SJCRH30 (cell line): ENCODE measurements around the gene NLRP10. TPM values are rescaled to one million over a fixed set of nuclear protein-coding genes. Genes with fewer than 3 reads are reported as not detected.
A peak's percentile ranks its signal among the peaks of the same experiment; 100 is the strongest.
"Not testable (repeated sequence)": the region's sequence is repeated elsewhere in the genome, so short reads cannot be mapped to it uniquely, and the experiment has no call there.

Experiments used
- DNase-seq, 2 experiments: peaks; one replicate each; pipeline ENCODE4 v3.0.0-alpha.2; 2015 to 2020
- H3K27ac ChIP-seq: fragments of 250-450 bp; sonication (Bioruptor Pico); 2 replicates; pipeline ENCODE4 v1.5.1; 2020; ENCODE audit warnings: mild to moderate bottlenecking, moderate library complexity
- H3K27me3 ChIP-seq: fragments of 250-450 bp; sonication (Bioruptor Pico); 2 replicates; pipeline ENCODE4 v1.5.1; 2020; ENCODE audit warnings: mild to moderate bottlenecking, moderate library complexity
- H3K36me3 ChIP-seq: fragments of 250-450 bp; sonication (Bioruptor Pico); 2 replicates; pipeline ENCODE4 v1.5.1; 2020; ENCODE audit warnings: mild to moderate bottlenecking, moderate library complexity
- H3K4me1 ChIP-seq: fragments of 250-450 bp; sonication (Bioruptor Pico); 2 replicates; pipeline ENCODE4 v1.5.1; 2020; ENCODE audit warnings: mild to moderate bottlenecking, moderate library complexity
- H3K4me3 ChIP-seq: fragments of 250-450 bp; sonication (Bioruptor Pico); 2 replicates; pipeline ENCODE4 v1.5.1; 2020; ENCODE audit warnings: mild to moderate bottlenecking, moderate library complexity
- H3K9me3 ChIP-seq: fragments of 250-450 bp; sonication (Bioruptor Pico); replicated peaks from 2 replicates; pipeline ENCODE4 v1.5.1; 2020; ENCODE audit warnings: mild to moderate bottlenecking, moderate library complexity
- total RNA-seq: library from RNA; depleted of rRNA; stranded (reverse); fragments of >200 nt; shearing (Covaris generic); gene quantifications from 2 replicates; pipeline ENCODE4 v1.2.3, GENCODE V29; 2014; rRNA removed

NLRP10 gene
- total RNA-seq, result not detected in 2 replicates

DNA sequence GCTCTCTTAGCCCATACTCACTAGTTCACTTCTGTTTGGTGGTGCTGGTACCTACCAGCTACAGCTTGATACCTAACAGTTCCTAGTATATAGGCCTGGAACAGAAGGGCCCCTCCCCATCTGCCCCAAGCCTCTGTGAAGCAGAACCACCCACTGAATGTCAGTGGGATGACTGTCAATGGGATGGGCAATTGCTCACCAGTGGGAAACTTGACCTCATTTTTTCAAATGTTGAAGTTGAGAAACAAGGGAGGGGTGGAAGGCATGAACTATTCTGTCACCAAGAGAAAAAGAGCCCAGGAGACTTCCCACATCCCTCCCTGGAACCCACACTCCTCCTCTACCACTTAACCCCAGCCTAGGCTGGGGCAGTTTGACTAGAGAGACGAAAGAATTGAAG, at the start of gene NLRP10:
NLRP10 (minus strand) TSS at position 62 of the 400 bp plus-strand sequence. CDS start 1,952 bp downstream, outside the sequence.
- no peak within 1 kb of the TSS for H3K27ac ChIP-seq
- H3K4me1 ChIP-seq, result peaks cover 13% of the 10 kb centered on the region; the same call in 1 of the 2 replicates
- H3K4me3 ChIP-seq, result no peak within 1 kb of the TSS
- H3K36me3 ChIP-seq, result no peaks in the 10 kb centered on the region
- no peak for DNase-seq
- no peaks in the 10 kb centered on the region for H3K9me3 ChIP-seq
- H3K27me3 ChIP-seq, result no peaks in the 10 kb centered on the region

GRCh38 chr11:8013833-8014232, 48.6 kb upstream of the NLRP10 start:
- H3K36me3 ChIP-seq, result no peaks in the 10 kb centered on the region
- no peaks in the 10 kb centered on the region; the same call in 1 of the 2 replicates for H3K27me3 ChIP-seq
- no peak overlapping the region for H3K4me3 ChIP-seq
- no peak overlapping the region for H3K27ac ChIP-seq
- DNase-seq, result no peak
- H3K9me3 ChIP-seq, result no peaks in the 10 kb centered on the region
- H3K4me1 ChIP-seq, result no peaks in the 10 kb centered on the region

DNA sequence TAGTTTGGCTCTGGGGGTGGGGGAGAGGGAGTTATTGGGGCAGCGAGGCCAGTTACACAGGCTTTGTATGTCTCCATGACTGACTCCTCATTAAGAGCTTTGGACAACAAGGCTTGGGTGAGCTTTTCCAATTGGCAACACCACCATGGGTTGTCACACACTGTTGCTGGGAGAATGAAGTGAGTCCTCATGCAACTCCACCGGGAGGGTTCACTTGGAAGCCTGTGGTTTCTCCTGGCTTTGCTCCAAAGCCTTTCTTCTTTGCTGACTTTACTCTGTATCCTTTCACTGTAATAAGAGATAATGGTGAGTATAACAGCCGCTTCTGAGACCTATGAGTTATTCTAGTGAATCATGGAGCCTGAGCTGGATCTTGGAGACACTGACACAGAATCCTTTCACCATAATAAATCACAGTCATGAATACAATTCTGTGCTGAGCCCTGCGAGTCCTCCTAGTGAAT, 46.8 kb upstream of the NLRP10 start:
- no peak overlapping the region for H3K4me3 ChIP-seq
- H3K27me3 ChIP-seq, result no peaks in the 10 kb centered on the region; the same call in 1 of the 2 replicates
- no peaks in the 10 kb centered on the region for H3K9me3 ChIP-seq
- no peak overlapping the region for H3K27ac ChIP-seq
- DNase-seq, result peak in 1 of 2 experiments; percentile 28
- no peaks in the 10 kb centered on the region for H3K4me1 ChIP-seq
- no peaks in the 10 kb centered on the region for H3K36me3 ChIP-seq

DNA sequence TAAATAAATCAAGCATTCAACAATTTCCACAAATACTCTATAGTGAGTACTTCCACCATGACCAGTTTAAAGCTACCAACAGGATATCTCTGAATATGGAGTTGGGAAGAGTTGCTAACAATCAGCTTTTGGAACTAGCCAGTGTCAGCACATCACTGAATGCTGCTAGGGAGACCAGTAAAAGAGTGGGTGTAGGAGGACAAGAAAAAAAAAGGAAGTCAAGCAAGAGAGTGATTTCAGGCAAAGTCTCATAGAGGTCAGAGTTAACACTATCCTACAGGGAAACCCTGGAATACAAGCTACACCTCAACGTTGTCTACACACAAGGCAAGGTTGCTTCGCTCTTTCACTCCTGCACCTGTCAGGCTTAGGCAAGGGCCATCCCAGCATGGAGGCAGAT, 46.1 kb upstream of the NLRP10 start:
- no peak overlapping the region for H3K27ac ChIP-seq
- no peaks in the 10 kb centered on the region for H3K4me1 ChIP-seq
- no peaks in the 10 kb centered on the region for H3K9me3 ChIP-seq
- H3K27me3 ChIP-seq, result no peaks in the 10 kb centered on the region; the same call in 1 of the 2 replicates
- H3K4me3 ChIP-seq, result no peak overlapping the region
- DNase-seq, result no peak
- no peaks in the 10 kb centered on the region for H3K36me3 ChIP-seq

DNA sequence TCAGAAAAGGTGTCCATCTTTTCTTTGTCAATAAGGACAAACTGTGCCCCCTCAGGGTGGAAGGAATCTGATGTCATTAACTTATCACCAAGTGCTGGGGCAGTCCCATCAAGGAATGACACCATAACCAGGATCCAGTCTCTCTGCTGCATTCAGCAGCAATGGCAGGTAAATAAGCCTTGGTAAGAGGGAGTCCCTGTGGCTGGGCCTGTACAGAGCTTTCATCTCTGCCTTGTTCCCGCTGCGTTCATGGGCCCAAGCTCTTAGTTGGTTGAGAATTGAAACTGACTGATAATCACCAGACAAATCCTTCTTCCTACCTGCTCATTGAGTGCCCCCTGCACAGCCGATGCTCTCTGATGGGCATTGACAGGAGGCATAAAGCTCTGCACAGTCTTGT, 44.6 kb upstream of the NLRP10 start:
- no peaks in the 10 kb centered on the region for H3K9me3 ChIP-seq
- H3K27ac ChIP-seq, result no peak overlapping the region
- H3K4me1 ChIP-seq, result no peaks in the 10 kb centered on the region
- DNase-seq, result no peak
- no peaks in the 10 kb centered on the region for H3K36me3 ChIP-seq
- H3K27me3 ChIP-seq, result no peaks in the 10 kb centered on the region
- no peak overlapping the region for H3K4me3 ChIP-seq

DNA sequence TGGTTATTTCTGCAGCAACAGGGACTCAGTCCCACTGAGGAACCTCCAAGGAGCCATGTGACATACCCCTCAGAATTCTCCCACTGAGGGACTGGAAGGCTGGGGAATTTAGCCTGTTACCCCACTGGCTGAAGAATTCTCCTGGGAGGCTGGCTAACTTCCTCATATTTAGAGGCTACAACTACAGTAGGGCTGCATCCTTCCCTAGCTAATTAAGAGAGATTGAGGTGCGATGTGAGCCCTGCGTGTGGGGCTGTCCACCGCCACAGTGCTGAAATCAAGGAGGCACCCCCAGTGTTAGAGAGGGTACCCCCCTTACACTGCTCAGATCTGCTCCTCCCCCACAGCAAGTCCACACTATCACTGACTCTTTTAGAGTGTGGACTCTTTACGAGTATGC, 43.0 kb upstream of the NLRP10 start:
- DNase-seq, result no peak
- no peaks in the 10 kb centered on the region for H3K4me1 ChIP-seq
- no peaks in the 10 kb centered on the region for H3K9me3 ChIP-seq
- H3K4me3 ChIP-seq, result no peak overlapping the region
- H3K27ac ChIP-seq, result no peak overlapping the region
- H3K27me3 ChIP-seq, result no peaks in the 10 kb centered on the region
- no peaks in the 10 kb centered on the region for H3K36me3 ChIP-seq

GRCh38 chr11:8006349-8006977, 41.2 kb upstream of the NLRP10 start:
- no peak overlapping the region for H3K4me3 ChIP-seq
- H3K27ac ChIP-seq, result no peak overlapping the region
- no peaks in the 10 kb centered on the region for H3K36me3 ChIP-seq
- H3K9me3 ChIP-seq, result no peaks in the 10 kb centered on the region
- H3K27me3 ChIP-seq, result no peaks in the 10 kb centered on the region
- no peaks in the 10 kb centered on the region for H3K4me1 ChIP-seq
- peak; percentile 61 to 84 for DNase-seq

GRCh38 chr11:8005556-8005955, 40.3 kb upstream of the NLRP10 start:
- H3K4me3 ChIP-seq, result no peak overlapping the region
- H3K9me3 ChIP-seq, result no peaks in the 10 kb centered on the region
- no peak for DNase-seq
- H3K4me1 ChIP-seq, result no peaks in the 10 kb centered on the region
- no peak overlapping the region for H3K27ac ChIP-seq
- H3K36me3 ChIP-seq, result no peaks in the 10 kb centered on the region
- H3K27me3 ChIP-seq, result no peaks in the 10 kb centered on the region

DNA sequence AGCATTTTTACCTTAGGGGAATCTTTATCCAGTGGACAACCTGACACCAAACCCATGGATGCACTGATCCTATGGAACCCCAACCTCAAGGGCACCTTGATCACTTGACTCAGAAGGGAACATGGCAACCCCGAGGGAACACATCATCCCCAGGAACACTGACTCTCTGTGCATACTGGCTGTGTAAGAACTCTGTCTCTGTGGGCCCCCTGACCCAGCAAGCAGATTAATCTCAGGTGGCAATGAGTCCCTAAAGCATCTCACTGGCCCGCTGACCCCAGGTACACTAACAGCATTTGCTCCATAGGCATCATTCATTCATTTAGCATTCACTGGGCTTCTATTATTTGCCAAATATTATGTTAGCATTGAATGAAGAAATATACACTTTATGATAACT, 38.8 kb upstream of the NLRP10 start:
- Histone ChIP-seq H3K27me3 (no peaks in the 10 kb centered on the region), H3K9me3 (no peaks in the 10 kb centered on the region), H3K27ac (no peak overlapping the region), H3K4me3 (no peak overlapping the region), H3K36me3 (0 out of 2 replicates have a peak, but pooled peaks cover 3% of the 10 kb centered on the region), H3K4me1 (no peaks in the 10 kb centered on the region)
- no peak for DNase-seq

DNA sequence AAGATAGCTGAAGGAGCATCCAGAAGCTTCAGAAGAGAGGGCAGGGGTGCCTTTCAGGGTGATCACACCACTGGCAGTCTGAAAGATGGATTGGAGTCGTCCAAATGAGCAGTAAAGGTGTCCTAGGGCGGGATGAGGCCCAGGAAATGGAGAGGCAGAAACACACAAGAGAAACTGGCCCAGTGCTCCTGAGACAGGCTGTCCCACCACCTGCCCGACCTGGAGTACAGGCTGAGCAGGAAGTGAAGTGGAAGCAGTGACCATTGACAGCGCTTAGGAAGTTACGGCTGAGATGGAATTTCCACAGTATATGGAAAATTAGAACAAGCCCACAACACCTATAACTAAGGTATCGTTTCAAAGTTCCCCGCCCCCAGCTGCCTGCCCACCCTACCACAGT, 37.9 kb upstream of the NLRP10 start:
- no peak overlapping the region for H3K4me3 ChIP-seq
- H3K9me3 ChIP-seq, result no peaks in the 10 kb centered on the region
- no peak overlapping the region for H3K27ac ChIP-seq
- H3K27me3 ChIP-seq, result no peaks in the 10 kb centered on the region
- H3K4me1 ChIP-seq, result no peaks in the 10 kb centered on the region
- H3K36me3 ChIP-seq, result peaks cover 11% of the 10 kb centered on the region; the same call in 1 of the 2 replicates
- DNase-seq, result no peak

DNA sequence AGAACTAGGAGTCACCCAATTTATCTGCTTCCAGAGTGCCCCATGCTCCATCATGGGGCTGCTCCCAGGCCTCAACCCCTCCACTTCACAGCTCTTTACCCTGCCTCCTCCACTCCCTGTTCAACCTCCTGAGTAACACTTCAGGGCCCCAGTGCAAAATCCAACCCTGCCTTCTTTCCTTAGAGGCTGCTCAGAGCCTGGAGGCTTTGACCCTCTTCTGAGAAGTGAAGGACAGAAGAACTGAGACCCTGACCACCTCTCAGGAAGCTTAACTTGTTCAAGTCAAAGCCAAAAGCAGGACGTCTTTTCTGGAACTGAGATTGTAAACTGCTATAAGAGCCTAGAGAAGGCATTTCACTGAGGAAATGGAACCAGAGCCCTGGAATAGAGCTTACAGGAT, 37.4 kb upstream of the NLRP10 start:
- no peaks in the 10 kb centered on the region for H3K27me3 ChIP-seq
- H3K9me3 ChIP-seq, result no peaks in the 10 kb centered on the region
- no peak overlapping the region for H3K4me3 ChIP-seq
- H3K36me3 ChIP-seq, result peaks cover 16% of the 10 kb centered on the region
- DNase-seq, result no peak
- no peak overlapping the region for H3K27ac ChIP-seq
- no peaks in the 10 kb centered on the region for H3K4me1 ChIP-seq

DNA sequence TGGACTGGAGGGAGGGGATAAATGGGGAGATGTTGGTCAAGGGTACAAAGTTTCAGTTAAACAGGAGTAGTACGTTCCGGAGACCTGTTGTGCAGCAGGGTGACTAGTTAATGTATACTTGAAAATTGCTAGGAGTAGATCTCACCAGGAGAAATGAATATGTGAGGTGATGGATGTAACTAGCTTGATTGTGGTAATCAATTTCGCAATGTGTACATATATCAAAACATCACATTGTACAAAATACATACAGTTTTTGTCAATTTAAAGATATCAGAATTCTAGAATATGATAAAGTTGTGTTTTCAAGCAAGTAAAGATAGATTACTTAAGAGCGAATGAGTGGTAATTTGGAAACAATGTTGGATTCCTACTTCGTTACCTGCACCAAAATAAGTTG, 35.1 kb upstream of the NLRP10 start:
- H3K27me3 ChIP-seq, result no peaks in the 10 kb centered on the region
- no peak for DNase-seq

GRCh38 chr11:7999795-8000194, 34.5 kb upstream of the NLRP10 start:
- Histone ChIP-seq H3K27ac (no peak overlapping the region), H3K4me1 (no peaks in the 10 kb centered on the region), H3K4me3 (no peak overlapping the region), H3K27me3 (no peaks in the 10 kb centered on the region), H3K9me3 (no peaks in the 10 kb centered on the region), H3K36me3 (peaks cover 45% of the 10 kb centered on the region)
- DNase-seq, result no peak

More for the DNA sequence above, 35.1 kb upstream of the NLRP10 start:
- H3K4me3 ChIP-seq, result no peak overlapping the region
- H3K36me3 ChIP-seq, result peaks cover 39% of the 10 kb centered on the region
- no peaks in the 10 kb centered on the region for H3K4me1 ChIP-seq
- H3K9me3 ChIP-seq, result no peaks in the 10 kb centered on the region
- H3K27ac ChIP-seq, result no peak overlapping the region

- H3K27ac ChIP-seq, result no peak overlapping the region
- DNase-seq, result no peak
- H3K36me3 ChIP-seq, result peaks cover 84% of the 10 kb centered on the region
- H3K4me3 ChIP-seq, result no peak overlapping the region
- no peaks in the 10 kb centered on the region for H3K4me1 ChIP-seq
- H3K27me3 ChIP-seq, result no peaks in the 10 kb centered on the region
- no peaks in the 10 kb centered on the region for H3K9me3 ChIP-seq
Measured at GRCh38 chr11:7994581-7995278, 29.5 kb upstream of the NLRP10 start.

DNA sequence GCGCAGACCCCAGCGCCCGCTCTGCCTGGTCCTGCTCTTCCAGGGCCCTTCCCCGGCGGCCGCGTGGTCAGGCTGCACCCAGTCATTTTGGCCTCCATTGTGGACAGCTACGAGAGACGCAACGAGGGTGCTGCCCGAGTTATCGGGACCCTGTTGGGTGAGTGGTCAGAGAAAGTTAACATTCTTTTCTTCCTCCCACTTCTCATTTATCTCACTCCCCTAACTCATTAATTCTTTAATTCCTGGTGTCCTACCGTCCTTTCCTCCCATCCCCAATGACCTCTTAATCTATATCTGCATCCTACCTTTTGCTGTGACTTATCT, 22.3 kb upstream of the NLRP10 start:
- not testable (repeated sequence) for H3K9me3 ChIP-seq, H3K4me1 ChIP-seq, H3K27me3 ChIP-seq, DNase-seq
- Histone ChIP-seq H3K36me3 (peaks cover 33% of the 10 kb centered on the region), H3K4me3 (peak overlapping the region; percentile 88), H3K27ac (peak overlapping the region; percentile 65)
